Measurements from ENCODE around the gene MAPK8IP1. TPM values are rescaled to one million over a fixed set of nuclear protein-coding genes. Genes with fewer than 3 reads are reported as not detected.
"Not testable (repeated sequence)": the region's sequence is repeated elsewhere in the genome, so short reads cannot be mapped to it uniquely, and the experiment has no call there.

MAPK8IP1 gene
- total RNA-seq (10 to 100 TPM; 28.2 to 73.7 (median 33.2) TPM), polyA plus RNA-seq (10 to 100 TPM; 14.5 to 39.5 (median 33.3) TPM)
- long read RNA-seq, donor 1, partial matches to known transcripts, result 14 of 14 reads
- long read RNA-seq, donor 1, other reads (novel, unspliced or antisense), result 0 of 14 reads
- long read RNA-seq, donor 2, partial matches to known transcripts, result 18 of 18 reads
- long read RNA-seq, donor 2, other reads (novel, unspliced or antisense), result 0 of 18 reads
- long read RNA-seq, donor 3, partial matches to known transcripts, result 5 of 6 reads
- long read RNA-seq, donor 3, other reads (novel, unspliced or antisense), result 0 of 6 reads
- long read RNA-seq, donor 4, partial matches to known transcripts, result 1 of 2 reads
- long read RNA-seq, donor 4, other reads (novel, unspliced or antisense), result 1 of 2 reads
- long read RNA-seq, donor 5, transcript MAPK8IP1-201 (12 exons, 3,050 nt), result major isoform, 7 of 95 reads
- long read RNA-seq, donor 5, partial matches to known transcripts, result 82 of 95 reads
- long read RNA-seq, donor 5, other reads (novel, unspliced or antisense), result 6 of 95 reads
- long read RNA-seq, donor 6, partial matches to known transcripts, result 0 of 2 reads
- long read RNA-seq, donor 6, other reads (novel, unspliced or antisense), result 2 of 2 reads
- long read RNA-seq, donor 7, partial matches to known transcripts, result 0 of 1 reads
- long read RNA-seq, donor 7, other reads (novel, unspliced or antisense), result 0 of 1 reads
- long read RNA-seq, donor 8, partial matches to known transcripts, result 12 of 14 reads
- long read RNA-seq, donor 8, other reads (novel, unspliced or antisense), result 0 of 14 reads
- long read RNA-seq, donor 9, result 0 reads
- long read RNA-seq, donor 10, partial matches to known transcripts, result 6 of 9 reads
- long read RNA-seq, donor 10, other reads (novel, unspliced or antisense), result 0 of 9 reads

GRCh38 chr11:45885274-45885920 is at the start of gene MAPK8IP1:
Gene MAPK8IP1, plus strand, starts transcription at chr11:45885651. Its CDS starts 170 bp downstream, at chr11:45885821.
- TF ChIP-seq POLR2A (IDR thresholded peaks at IDR 0.05), result no peak
- TF ChIP-seq CTCF (IDR thresholded peaks at IDR 0.05), result no peak
- DNase-seq, result peak; percentile 57 to 83 (median 66)
- Histone ChIP-seq H3K4me3 (peak within 1 kb of the TSS in 1 of 4 donors; percentile 65), H3K27me3 (no peaks in the 10 kb centered on the region), H3K27ac (peak within 1 kb of the TSS in 1 of 5 donors; percentile 38), H3K9me3 (replicated peaks in 1 of 3) (no peaks in the 10 kb centered on the region), H3K36me3 (replicated peaks in 1 of 2) (peaks cover 0 to 16% of the 10 kb centered on the region in 2 donors), H3K4me1 (replicated peaks in 1 of 2) (peaks cover 5 to 24% of the 10 kb centered on the region in 2 donors)
- intact Hi-C loops (cut with DNase I), result no loop called here
- WGBS, 4 donors, result 1 to 12% (median 2%) methylated on average over 7 to 72 of the region's 73 CpGs

- H3K4me1 ChIP-seq (replicated peaks in 1 of 2), result peaks cover 0 to 8% of the 10 kb centered on the region in 2 donors
- no peaks in the 10 kb centered on the region for H3K27me3 ChIP-seq
- H3K9me3 ChIP-seq (replicated peaks in 1 of 3), result no peaks in the 10 kb centered on the region
- H3K4me3 ChIP-seq, result no peak overlapping the region
- no peak for TF ChIP-seq POLR2A (IDR thresholded peaks at IDR 0.05)
- no peak for TF ChIP-seq CTCF (IDR thresholded peaks at IDR 0.05)
- H3K27ac ChIP-seq, result no peak overlapping the region
- WGBS, 4 donors, result 87 to 93% (median 90%) methylated on average over 6 of the region's 6 CpGs
- DNase-seq, result no peak
- H3K36me3 ChIP-seq (replicated peaks in 1 of 2), result no peaks in the 10 kb centered on the region
- intact Hi-C loops (cut with DNase I), result no loop called here
These were observed 46.2 kb upstream of the MAPK8IP1 start for GRCh38 chr11:45839204-45839603.

GRCh38 chr11:45840251-45840650 is 45.2 kb upstream of the MAPK8IP1 start:
- H3K4me3 ChIP-seq; H3K4me1 ChIP-seq (replicated peaks in 1 of 2); H3K9me3 ChIP-seq (replicated peaks in 1 of 3); H3K36me3 ChIP-seq (replicated peaks in 1 of 2); DNase-seq; H3K27me3 ChIP-seq; intact Hi-C loops (cut with DNase I); H3K27ac ChIP-seq: not testable (repeated sequence)
- 85 to 93% (median 88%) methylated on average over 13 of the region's 13 CpGs for WGBS, 4 donors

- H3K9me3 ChIP-seq (replicated peaks in 1 of 3), result no peaks in the 10 kb centered on the region
- H3K27me3 ChIP-seq, result no peaks in the 10 kb centered on the region
- H3K36me3 ChIP-seq (replicated peaks in 1 of 2), result no peaks in the 10 kb centered on the region
- DNase-seq, result peak; percentile 89 to 98 (median 94)
- intact Hi-C loops (cut with DNase I), result no loop called here
- 16 to 19% (median 17%) methylated on average over 22 of the region's 22 CpGs for WGBS, 4 donors
- peak; percentile 89 to 96 (median 92) for TF ChIP-seq CTCF (IDR thresholded peaks at IDR 0.05)
- TF ChIP-seq POLR2A (IDR thresholded peaks at IDR 0.05), result peak in 1 of 2 donors; percentile 10
- peaks cover 3 to 19% of the 10 kb centered on the region in 2 donors for H3K4me1 ChIP-seq (replicated peaks in 1 of 2)
- no peak overlapping the region for H3K4me3 ChIP-seq
- peak overlapping the region in 1 of 5 donors; percentile 70 for H3K27ac ChIP-seq
These were observed 42.1 kb upstream of the MAPK8IP1 start for GRCh38 chr11:45843158-45843924.

Data from adrenal gland (tissue), 19 donors.